ENCODE results near the gene KLHL7. TPM values are rescaled to one million over a fixed set of nuclear protein-coding genes. Genes with fewer than 3 reads are reported as not detected.

Gene KLHL7, protein sequence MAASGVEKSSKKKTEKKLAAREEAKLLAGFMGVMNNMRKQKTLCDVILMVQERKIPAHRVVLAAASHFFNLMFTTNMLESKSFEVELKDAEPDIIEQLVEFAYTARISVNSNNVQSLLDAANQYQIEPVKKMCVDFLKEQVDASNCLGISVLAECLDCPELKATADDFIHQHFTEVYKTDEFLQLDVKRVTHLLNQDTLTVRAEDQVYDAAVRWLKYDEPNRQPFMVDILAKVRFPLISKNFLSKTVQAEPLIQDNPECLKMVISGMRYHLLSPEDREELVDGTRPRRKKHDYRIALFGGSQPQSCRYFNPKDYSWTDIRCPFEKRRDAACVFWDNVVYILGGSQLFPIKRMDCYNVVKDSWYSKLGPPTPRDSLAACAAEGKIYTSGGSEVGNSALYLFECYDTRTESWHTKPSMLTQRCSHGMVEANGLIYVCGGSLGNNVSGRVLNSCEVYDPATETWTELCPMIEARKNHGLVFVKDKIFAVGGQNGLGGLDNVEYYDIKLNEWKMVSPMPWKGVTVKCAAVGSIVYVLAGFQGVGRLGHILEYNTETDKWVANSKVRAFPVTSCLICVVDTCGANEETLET
- polyA plus RNA-seq = 10 to 100 TPM in 1 of 2 donors, 1 to 10 TPM in 1; 6.6 to 13.4 TPM

DNA sequence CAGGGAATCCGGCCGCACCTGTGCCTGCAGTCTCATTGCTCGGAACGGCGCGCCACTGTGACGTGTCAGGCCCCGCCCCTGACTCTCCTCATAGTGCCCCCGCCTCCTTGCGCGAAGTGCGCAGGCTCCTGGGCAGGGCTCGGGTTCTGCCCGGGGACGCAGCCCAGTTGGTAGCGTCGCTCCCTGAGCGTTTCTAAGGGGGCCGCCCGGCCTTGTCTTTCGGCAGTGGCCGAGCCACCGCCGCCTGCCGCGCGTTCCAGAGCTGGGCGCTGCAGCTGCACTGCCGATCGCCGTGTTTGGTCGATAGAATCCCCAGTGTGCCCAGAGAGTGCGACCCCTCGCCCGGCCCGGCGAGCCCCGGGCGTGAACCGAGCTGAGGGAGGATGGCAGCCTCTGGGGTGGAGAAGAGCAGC is at the start of gene KLHL7:
Gene KLHL7, plus strand, starts transcription at position 142 of the 413 bp plus-strand sequence. Its CDS starts 242 bp downstream, at position 384.
- Histone ChIP-seq H3K36me3 (ENCODE audit: control insufficient read depth in 2 of 2, insufficient read depth in 2 of 2, low read length in 1 of 2) (no peaks in the 10 kb centered on the region), H3K27ac (ENCODE audit: low read depth in 2 of 2, low read length in 1 of 2) (peak within 1 kb of the TSS; percentile 93 to 96), H3K4me1 (ENCODE audit: control insufficient read depth in 2 of 2, insufficient read depth in 2 of 2, low read length in 1 of 2) (peaks cover 0 to 2% of the 10 kb centered on the region in 2 donors), H3K9me3 (ENCODE audit: control insufficient read depth in 2 of 2, insufficient read depth in 1 of 2, low read depth in 1 of 2, low read length in 1 of 2) (no peaks in the 10 kb centered on the region), H3K4me3 (ENCODE audit: low read depth in 1 of 2, low read length in 2 of 2) (peak within 1 kb of the TSS; percentile 80 to 90), H3K27me3 (ENCODE audit: control insufficient read depth in 1 of 2, insufficient read depth in 2 of 2, low read length in 2 of 2) (no peaks in the 10 kb centered on the region)
- 0% methylated on average over 40 of the region's 40 CpGs for WGBS, 2 donors

DNA sequence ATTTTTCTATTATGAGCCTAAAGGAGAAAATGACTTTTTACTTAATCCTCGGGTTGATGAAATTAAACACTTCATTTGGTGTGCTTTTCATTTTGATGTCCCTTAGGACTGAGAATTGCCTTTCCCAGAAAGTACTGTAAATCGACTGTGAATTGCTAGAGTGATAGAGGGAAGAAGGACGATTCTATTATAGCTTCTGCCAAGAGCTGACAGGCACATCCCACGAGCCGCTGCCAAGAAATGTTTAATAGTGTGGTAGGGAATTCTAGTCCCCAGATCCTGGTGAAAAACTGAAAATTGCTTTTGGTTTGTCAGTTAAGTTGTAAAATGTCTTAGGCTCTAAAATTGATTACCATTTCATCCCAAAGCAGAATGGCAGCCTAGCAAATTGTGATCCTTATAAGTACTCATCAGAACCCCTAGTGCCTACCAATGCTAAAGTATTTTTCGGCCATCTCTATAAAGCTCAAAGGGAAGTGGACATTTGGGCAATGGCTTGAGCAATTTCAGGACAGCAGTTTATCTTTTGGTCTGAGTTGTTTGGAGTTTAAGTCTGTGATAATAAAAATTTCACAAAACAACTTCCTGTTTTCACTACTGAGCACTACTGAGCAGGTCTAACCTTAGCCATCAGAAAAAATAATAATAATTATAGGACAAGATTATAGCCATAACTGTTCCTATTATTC is 47.0 kb upstream of the KLHL7 start:
- no peaks in the 10 kb centered on the region for H3K27me3 ChIP-seq (ENCODE audit: control insufficient read depth in 1 of 2, insufficient read depth in 2 of 2, low read length in 2 of 2)
- 45 to 55% methylated on average over 6 of the region's 6 CpGs for WGBS, 2 donors
- no peaks in the 10 kb centered on the region for H3K9me3 ChIP-seq (ENCODE audit: control insufficient read depth in 2 of 2, insufficient read depth in 1 of 2, low read depth in 1 of 2, low read length in 1 of 2)
- H3K4me3 ChIP-seq (ENCODE audit: low read depth in 1 of 2, low read length in 2 of 2) = no peak overlapping the region
- H3K4me1 ChIP-seq (ENCODE audit: control insufficient read depth in 2 of 2, insufficient read depth in 2 of 2, low read length in 1 of 2) = no peaks in the 10 kb centered on the region
- no peak overlapping the region for H3K27ac ChIP-seq (ENCODE audit: low read depth in 2 of 2, low read length in 1 of 2)
- H3K36me3 ChIP-seq (ENCODE audit: control insufficient read depth in 2 of 2, insufficient read depth in 2 of 2, low read length in 1 of 2) = no peaks in the 10 kb centered on the region

DNA sequence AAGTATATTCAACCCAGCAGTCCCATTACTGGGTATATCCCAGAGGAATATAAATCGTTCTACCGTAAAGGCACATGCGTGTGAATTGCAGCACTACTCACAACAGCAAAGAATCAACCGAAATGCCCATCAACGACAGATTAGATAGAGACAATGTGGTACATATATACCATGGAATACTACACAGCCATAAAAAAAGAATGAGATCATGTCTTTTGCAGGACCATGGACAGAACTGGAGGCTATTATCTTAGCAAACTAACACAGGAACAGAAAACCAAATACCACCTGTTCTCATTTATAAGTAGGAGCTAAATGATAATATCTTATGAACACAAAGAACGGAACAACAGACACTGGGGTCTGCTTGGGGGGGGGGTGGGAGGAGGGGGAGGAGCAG is 44.3 kb upstream of the KLHL7 start:
- Histone ChIP-seq H3K4me3 (ENCODE audit: low read depth in 1 of 2, low read length in 2 of 2) (no peak overlapping the region), H3K27me3 (ENCODE audit: control insufficient read depth in 1 of 2, insufficient read depth in 2 of 2, low read length in 2 of 2) (no peaks in the 10 kb centered on the region), H3K27ac (ENCODE audit: low read depth in 2 of 2, low read length in 1 of 2) (no peak overlapping the region), H3K9me3 (ENCODE audit: control insufficient read depth in 2 of 2, insufficient read depth in 1 of 2, low read depth in 1 of 2, low read length in 1 of 2) (no peaks in the 10 kb centered on the region), H3K36me3 (ENCODE audit: control insufficient read depth in 2 of 2, insufficient read depth in 2 of 2, low read length in 1 of 2) (no peaks in the 10 kb centered on the region), H3K4me1 (ENCODE audit: control insufficient read depth in 2 of 2, insufficient read depth in 2 of 2, low read length in 1 of 2) (no peaks in the 10 kb centered on the region)
- WGBS, 2 donors = 84 to 93% methylated on average over 6 of the region's 6 CpGs

DNA sequence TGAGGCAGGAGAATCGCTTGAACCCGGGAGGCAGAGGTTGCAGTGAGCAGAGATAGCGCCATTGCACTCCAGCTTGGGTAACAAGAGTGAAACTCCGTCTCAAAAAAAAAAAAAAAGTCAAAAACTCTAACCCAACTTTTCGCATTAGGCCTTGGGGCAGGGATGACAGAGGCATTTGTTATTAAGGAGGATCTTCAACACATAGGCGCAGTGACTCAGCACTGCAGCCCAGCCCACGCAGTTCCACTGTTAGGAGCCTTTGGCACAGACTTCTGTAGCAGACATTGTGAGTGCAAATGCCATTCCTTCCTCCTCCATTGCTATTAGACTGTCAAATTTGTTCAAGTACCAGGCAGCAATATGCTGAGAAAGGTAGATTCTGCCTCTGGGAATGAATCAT is 43.1 kb upstream of the KLHL7 start:
- Histone ChIP-seq H3K4me1 (ENCODE audit: control insufficient read depth in 2 of 2, insufficient read depth in 2 of 2, low read length in 1 of 2) (no peaks in the 10 kb centered on the region), H3K36me3 (ENCODE audit: control insufficient read depth in 2 of 2, insufficient read depth in 2 of 2, low read length in 1 of 2) (no peaks in the 10 kb centered on the region), H3K27me3 (ENCODE audit: control insufficient read depth in 1 of 2, insufficient read depth in 2 of 2, low read length in 2 of 2) (no peaks in the 10 kb centered on the region), H3K4me3 (ENCODE audit: low read depth in 1 of 2, low read length in 2 of 2) (no peak overlapping the region), H3K27ac (ENCODE audit: low read depth in 2 of 2, low read length in 1 of 2) (no peak overlapping the region), H3K9me3 (ENCODE audit: control insufficient read depth in 2 of 2, insufficient read depth in 1 of 2, low read depth in 1 of 2, low read length in 1 of 2) (no peaks in the 10 kb centered on the region)
- WGBS, 2 donors = 68 to 85% methylated on average over 7 of the region's 7 CpGs

DNA sequence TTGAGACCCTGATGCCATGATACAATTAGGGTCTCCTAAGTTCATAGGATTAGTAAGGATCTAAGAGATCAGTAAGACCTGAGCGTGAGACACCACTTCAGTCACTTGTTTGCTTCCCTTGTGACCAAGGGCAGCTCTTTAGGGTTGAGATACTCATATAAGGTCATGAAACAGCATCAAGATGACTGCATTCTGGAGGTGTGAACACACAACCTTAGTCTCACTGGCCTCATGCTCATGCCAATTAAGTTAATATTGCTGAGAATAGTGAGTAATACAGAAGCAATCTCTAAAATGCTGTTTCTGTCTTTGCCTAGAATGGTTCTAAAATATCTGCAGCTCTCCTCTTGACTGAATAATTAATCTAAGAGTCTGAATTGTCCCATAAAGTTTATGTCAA is 39.6 kb upstream of the KLHL7 start:
- H3K36me3 ChIP-seq (ENCODE audit: control insufficient read depth in 2 of 2, insufficient read depth in 2 of 2, low read length in 1 of 2) = no peaks in the 10 kb centered on the region
- H3K9me3 ChIP-seq (ENCODE audit: control insufficient read depth in 2 of 2, insufficient read depth in 1 of 2, low read depth in 1 of 2, low read length in 1 of 2) = no peaks in the 10 kb centered on the region
- H3K4me1 ChIP-seq (ENCODE audit: control insufficient read depth in 2 of 2, insufficient read depth in 2 of 2, low read length in 1 of 2) = no peaks in the 10 kb centered on the region
- WGBS, 2 donors = 86 to 90% methylated on average over 1 of the region's 1 CpG
- H3K4me3 ChIP-seq (ENCODE audit: low read depth in 1 of 2, low read length in 2 of 2) = no peak overlapping the region
- no peaks in the 10 kb centered on the region for H3K27me3 ChIP-seq (ENCODE audit: control insufficient read depth in 1 of 2, insufficient read depth in 2 of 2, low read length in 2 of 2)
- no peak overlapping the region for H3K27ac ChIP-seq (ENCODE audit: low read depth in 2 of 2, low read length in 1 of 2)

DNA sequence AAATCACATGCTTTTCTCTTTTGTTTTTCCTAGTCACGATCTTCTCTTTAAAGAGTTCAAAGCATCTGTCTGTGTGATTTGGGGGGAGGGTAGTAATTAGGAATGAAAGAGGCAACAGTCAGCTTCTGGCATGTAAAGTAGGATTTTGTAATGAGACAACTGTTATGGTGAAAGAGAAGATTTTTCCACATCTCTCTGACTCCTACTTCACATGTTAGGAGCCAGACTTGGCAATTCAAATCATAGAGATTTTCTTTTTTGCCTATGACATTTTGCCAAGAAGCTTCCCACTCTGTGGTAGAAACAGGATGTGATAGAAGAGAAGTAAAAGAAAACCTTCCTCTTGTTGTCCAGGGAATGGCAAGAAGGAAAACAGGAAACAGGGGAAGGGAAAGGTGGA is 38.3 kb upstream of the KLHL7 start:
- Histone ChIP-seq H3K27me3 (ENCODE audit: control insufficient read depth in 1 of 2, insufficient read depth in 2 of 2, low read length in 2 of 2) (no peaks in the 10 kb centered on the region), H3K27ac (ENCODE audit: low read depth in 2 of 2, low read length in 1 of 2) (no peak overlapping the region), H3K36me3 (ENCODE audit: control insufficient read depth in 2 of 2, insufficient read depth in 2 of 2, low read length in 1 of 2) (no peaks in the 10 kb centered on the region), H3K4me3 (ENCODE audit: low read depth in 1 of 2, low read length in 2 of 2) (no peak overlapping the region), H3K9me3 (ENCODE audit: control insufficient read depth in 2 of 2, insufficient read depth in 1 of 2, low read depth in 1 of 2, low read length in 1 of 2) (no peaks in the 10 kb centered on the region), H3K4me1 (ENCODE audit: control insufficient read depth in 2 of 2, insufficient read depth in 2 of 2, low read length in 1 of 2) (no peaks in the 10 kb centered on the region)
- WGBS, 2 donors = 67 to 75% methylated on average over 1 of the region's 1 CpG

DNA sequence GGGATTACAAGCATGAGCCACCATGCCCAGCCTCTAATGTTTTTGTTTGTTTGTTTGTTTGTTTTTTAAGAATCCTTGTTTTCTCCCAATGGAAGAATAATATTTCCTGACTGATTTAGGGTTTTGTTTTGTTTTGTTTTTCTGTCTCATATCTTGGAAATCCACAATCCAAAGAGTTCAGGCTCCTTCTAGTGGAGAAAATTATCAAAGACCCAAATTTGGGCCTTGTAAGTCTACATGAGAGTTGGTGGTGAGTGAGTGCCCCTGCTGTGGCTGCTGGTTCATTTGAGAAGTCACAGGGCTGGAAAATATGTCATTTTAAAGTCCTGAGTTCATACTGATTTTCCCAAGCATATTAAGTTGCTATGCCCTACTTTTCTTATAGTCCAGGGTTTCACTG is 33.5 kb upstream of the KLHL7 start:
- Histone ChIP-seq H3K27me3 (ENCODE audit: control insufficient read depth in 1 of 2, insufficient read depth in 2 of 2, low read length in 2 of 2) (no peaks in the 10 kb centered on the region), H3K9me3 (ENCODE audit: control insufficient read depth in 2 of 2, insufficient read depth in 1 of 2, low read depth in 1 of 2, low read length in 1 of 2) (no peaks in the 10 kb centered on the region), H3K4me3 (ENCODE audit: low read depth in 1 of 2, low read length in 2 of 2) (no peak overlapping the region), H3K4me1 (ENCODE audit: control insufficient read depth in 2 of 2, insufficient read depth in 2 of 2, low read length in 1 of 2) (no peaks in the 10 kb centered on the region), H3K36me3 (ENCODE audit: control insufficient read depth in 2 of 2, insufficient read depth in 2 of 2, low read length in 1 of 2) (no peaks in the 10 kb centered on the region), H3K27ac (ENCODE audit: low read depth in 2 of 2, low read length in 1 of 2) (no peak overlapping the region)

DNA sequence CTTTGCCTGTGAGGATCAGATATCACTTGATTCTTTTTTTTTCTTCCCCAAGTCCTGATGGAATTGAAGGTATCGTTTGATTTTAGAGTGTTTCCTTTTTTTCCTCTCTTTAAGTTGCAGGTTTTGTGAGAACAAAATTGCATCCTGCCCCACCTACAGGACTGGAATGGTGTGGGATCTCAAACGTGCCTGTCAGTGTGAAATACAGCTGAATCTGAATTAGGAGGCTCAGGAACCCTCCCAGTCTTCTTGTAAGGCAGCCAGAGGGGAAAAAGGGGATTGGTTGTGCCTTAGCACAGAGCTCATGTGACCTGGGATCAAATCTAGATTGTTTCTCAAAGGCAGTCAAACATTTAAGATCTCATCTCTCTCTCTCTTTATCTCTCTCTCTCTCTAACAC is 32.7 kb upstream of the KLHL7 start:
- Histone ChIP-seq H3K4me3 (ENCODE audit: low read depth in 1 of 2, low read length in 2 of 2) (no peak overlapping the region), H3K36me3 (ENCODE audit: control insufficient read depth in 2 of 2, insufficient read depth in 2 of 2, low read length in 1 of 2) (no peaks in the 10 kb centered on the region), H3K4me1 (ENCODE audit: control insufficient read depth in 2 of 2, insufficient read depth in 2 of 2, low read length in 1 of 2) (peaks cover 0 to 2% of the 10 kb centered on the region in 2 donors), H3K9me3 (ENCODE audit: control insufficient read depth in 2 of 2, insufficient read depth in 1 of 2, low read depth in 1 of 2, low read length in 1 of 2) (no peaks in the 10 kb centered on the region), H3K27ac (ENCODE audit: low read depth in 2 of 2, low read length in 1 of 2) (no peak overlapping the region), H3K27me3 (ENCODE audit: control insufficient read depth in 1 of 2, insufficient read depth in 2 of 2, low read length in 2 of 2) (no peaks in the 10 kb centered on the region)
- WGBS, 2 donors = 34 to 43% methylated on average over 2 of the region's 2 CpGs

DNA sequence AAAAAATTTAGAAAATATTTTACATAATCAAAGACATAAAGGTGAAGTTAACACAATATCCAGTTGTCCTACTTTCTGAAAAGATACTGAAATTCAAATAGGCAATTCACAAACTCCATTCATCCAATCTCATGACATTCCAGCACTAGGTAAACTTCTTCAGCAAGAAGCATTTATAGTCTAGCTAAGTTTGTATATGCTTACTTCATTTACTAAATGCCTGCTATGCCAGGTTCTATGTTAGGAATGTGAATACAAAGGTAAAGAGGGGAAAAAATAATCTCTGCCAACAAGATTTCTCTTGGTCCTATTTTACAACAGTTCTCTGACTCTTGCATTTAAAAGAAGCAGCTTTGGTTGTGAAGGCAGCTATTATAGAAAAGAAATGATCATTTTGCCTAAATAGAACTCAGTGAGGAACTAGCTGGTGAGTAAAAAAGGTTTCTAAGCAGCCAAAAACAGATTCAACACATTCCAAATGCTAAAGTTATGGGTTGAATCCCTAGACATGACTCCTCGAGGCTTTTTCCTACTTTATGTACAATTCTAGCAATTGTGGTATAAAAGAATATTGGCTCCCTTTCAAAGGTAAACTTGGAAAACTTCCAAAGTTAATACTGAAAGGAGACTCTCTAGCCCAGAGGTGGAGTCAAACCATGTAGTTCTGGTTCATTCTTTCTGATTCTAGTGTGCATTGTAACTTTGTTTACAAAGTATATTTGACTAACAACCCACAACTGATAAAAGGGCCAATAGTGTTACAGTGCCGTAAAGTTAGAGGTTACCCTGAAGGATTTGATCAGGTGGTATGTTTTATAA is 30.9 kb upstream of the KLHL7 start:
- Histone ChIP-seq H3K27me3 (ENCODE audit: control insufficient read depth in 1 of 2, insufficient read depth in 2 of 2, low read length in 2 of 2) (no peaks in the 10 kb centered on the region), H3K4me1 (ENCODE audit: control insufficient read depth in 2 of 2, insufficient read depth in 2 of 2, low read length in 1 of 2) (peaks cover 0 to 2% of the 10 kb centered on the region in 2 donors), H3K4me3 (ENCODE audit: low read depth in 1 of 2, low read length in 2 of 2) (no peak overlapping the region), H3K9me3 (ENCODE audit: control insufficient read depth in 2 of 2, insufficient read depth in 1 of 2, low read depth in 1 of 2, low read length in 1 of 2) (no peaks in the 10 kb centered on the region), H3K27ac (ENCODE audit: low read depth in 2 of 2, low read length in 1 of 2) (no peak overlapping the region), H3K36me3 (ENCODE audit: control insufficient read depth in 2 of 2, insufficient read depth in 2 of 2, low read length in 1 of 2) (no peaks in the 10 kb centered on the region)
- 28 to 31% methylated on average over 2 of the region's 2 CpGs for WGBS, 2 donors
